GM23338 (cell line): ENCODE results near the gene SNX30. TPM values are rescaled to one million over a fixed set of nuclear protein-coding genes. Genes with fewer than 3 reads are reported as not detected.

ENCODE experiments used
- ATAC-seq: fragments of 200-7000 bp; cut with Tn5 transposase; 3 replicates; pipeline ENCODE4 v1.9.1; 2020
- DNase-seq: peaks from one replicate; pipeline ENCODE4 v3.0.0-alpha.2; 2015; ENCODE audit warnings: low spot score
- H2AFZ ChIP-seq: fragments of 200-600 bp; sonication (generic); 2 replicates; pipeline ENCODE4 v1.8.0; 2016; ENCODE audit warnings: antibody characterized with exemption, mild to moderate bottlenecking, moderate library complexity
- H3F3A ChIP-seq: fragments of 200-600 bp; sonication (generic); replicated peaks from 2 replicates; pipeline ENCODE4 v1.8.0; 2017; ENCODE audit warnings: antibody characterized with exemption, mixed run types, low read depth
- H3K27ac ChIP-seq: fragments of 200-600 bp; sonication (generic); 2 replicates; pipeline ENCODE4 v1.6.1; 2016; ENCODE audit warnings: low read depth
- H3K27me3 ChIP-seq: fragments of 200-600 bp; sonication (generic); 2 replicates; pipeline ENCODE4 v1.8.0; 2016; ENCODE audit warnings: mild to moderate bottlenecking, mixed run types, moderate library complexity; ENCODE audit not compliant: insufficient read depth
- H3K36me3 ChIP-seq: fragments of 200-600 bp; sonication (generic); 2 replicates; pipeline ENCODE4 v1.8.0; 2016; ENCODE audit warnings: mild to moderate bottlenecking; ENCODE audit not compliant: insufficient read depth
- H3K4me1 ChIP-seq: fragments of 200-600 bp; sonication (generic); 2 replicates; pipeline ENCODE4 v1.8.0; 2016; ENCODE audit warnings: mild to moderate bottlenecking, moderate library complexity; ENCODE audit not compliant: insufficient read depth
- H3K4me2 ChIP-seq: fragments of 200-600 bp; sonication (generic); 2 replicates; pipeline ENCODE4 v1.7.1; 2017; ENCODE audit warnings: mixed run types
- H3K4me3 ChIP-seq: fragments of 200-600 bp; sonication (generic); 2 replicates; pipeline ENCODE4 v1.6.1; 2016; ENCODE audit warnings: mixed run types
- H3K79me2 ChIP-seq: fragments of 200-600 bp; sonication (generic); replicated peaks from 2 replicates; pipeline ENCODE4 v1.8.0; 2017; ENCODE audit warnings: mild to moderate bottlenecking; ENCODE audit not compliant: insufficient read depth
- H3K9me2 ChIP-seq: fragments of 200-600 bp; sonication (generic); 2 replicates; pipeline ENCODE4 v1.8.0; 2017; ENCODE audit not compliant: insufficient read depth
- H4K20me1 ChIP-seq: fragments of 200-600 bp; sonication (generic); replicated peaks from 2 replicates; pipeline ENCODE4 v1.8.0; 2017; ENCODE audit warnings: mild to moderate bottlenecking; ENCODE audit not compliant: insufficient read depth
- H3K27ac Mint-ChIP-seq: 2 replicates; pipeline ENCODE4 v1.8.0; 2020; ENCODE audit warnings: inconsistent platforms, mild to moderate bottlenecking, moderate library complexity, mixed read lengths
- H3K27me3 Mint-ChIP-seq: 3 replicates; pipeline ENCODE4 v1.8.0; 2022; ENCODE audit warnings: low read depth, mild to moderate bottlenecking, moderate library complexity, mixed read lengths, inconsistent platforms; ENCODE audit not compliant: insufficient read depth, poor library complexity
- H3K36me3 Mint-ChIP-seq: 3 replicates; pipeline ENCODE4 v1.8.0; 2021; ENCODE audit warnings: low read depth, mild to moderate bottlenecking, inconsistent platforms, moderate library complexity, mixed read lengths
- H3K4me1 Mint-ChIP-seq: 3 replicates; pipeline ENCODE4 v1.8.0; 2020; ENCODE audit warnings: mild to moderate bottlenecking, inconsistent platforms, mixed read lengths
- H3K4me3 Mint-ChIP-seq: 3 replicates; pipeline ENCODE4 v1.8.0; 2021; ENCODE audit warnings: moderate library complexity, mild to moderate bottlenecking, inconsistent platforms, mixed read lengths
- H3K9me3 Mint-ChIP-seq: 3 replicates; pipeline ENCODE4 v1.8.0; 2020; ENCODE audit warnings: moderate library complexity, mild to moderate bottlenecking, inconsistent platforms, mixed read lengths
- CREB1 ChIP-seq: fragments of 250-450 bp; sonication (Bioruptor Pico); IDR thresholded peaks from 2 replicates; pipeline ENCODE4 v1.5.0; 2020; ENCODE audit warnings: low read depth, mild to moderate bottlenecking, moderate library complexity
- EZH2phosphoT487 ChIP-seq: fragments of 200-600 bp; sonication (generic); IDR thresholded peaks from one replicate; pipeline ENCODE4 v1.8.1; 2018; ENCODE audit warnings: antibody characterized with exemption; ENCODE audit not compliant: unreplicated experiment
- NANOG ChIP-seq: IDR thresholded peaks from 2 replicates; pipeline ENCODE4 v1.6.1; 2016; ENCODE audit warnings: antibody characterized with exemption, borderline replicate concordance
- ZNF331 ChIP-seq: fragments of 250-450 bp; sonication (Bioruptor Pico); IDR thresholded peaks from 2 replicates; pipeline ENCODE4 v1.5.0; 2020; ENCODE audit warnings: low read depth, mild to moderate bottlenecking, moderate library complexity
- polyA plus RNA-seq: library from polyadenylated mRNA; unstranded; fragments of >200 nt; fragmentation: Nextera tagmentation; extraction: Ambion mirVana; gene quantifications from 2 replicates; pipeline ENCODE4 v1.2.1, GENCODE V29; 2016
- total RNA-seq: library from RNA; depleted of rRNA; stranded (reverse); fragments of >200 nt; shearing (Covaris generic); gene quantifications from 2 replicates; pipeline ENCODE4 v1.2.3, GENCODE V29; 2014; rRNA removed
- TF ChIP-seq, protein P1 (sequence below), 2 experiments: fragments of 200-600 bp in 1 of 2; sonication (generic) in 1 of 2; conservative IDR thresholded peaks; 2 replicates each; pipeline versions ENCODE4 v1.5.1 to v1.6.1; 2016 to 2017; ENCODE audit warnings: antibody characterized with exemption in 2 of 2, low read depth in 2 of 2, mild to moderate bottlenecking in 2 of 2, moderate library complexity in 1 of 2

The SNX30 gene
- total and polyA plus RNA-seq, 2 experiments from 2014 or later = 2.1 to 17.8 TPM

DNA sequence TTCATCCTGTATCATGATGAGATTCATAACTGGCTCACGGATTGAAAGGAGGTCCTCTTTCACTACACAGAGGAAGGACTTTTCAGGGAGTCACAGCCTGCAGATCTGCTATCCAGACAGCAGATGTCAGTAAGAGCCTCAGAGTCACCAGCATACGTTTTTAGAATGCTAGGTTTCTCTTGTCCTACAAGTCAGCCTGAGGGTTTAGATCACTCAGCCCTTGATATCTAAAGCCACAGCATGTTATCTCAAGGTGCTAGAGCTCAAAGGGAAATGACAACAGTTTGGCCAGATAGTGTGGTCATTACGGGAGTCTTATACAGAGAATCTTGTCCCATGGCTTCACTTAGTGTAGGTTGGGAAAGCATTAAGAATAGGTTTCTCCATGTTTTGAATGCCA, 171.0 kb downstream of the SNX30 start:
- no peak overlapping the region for H3K27ac Mint-ChIP-seq
- no peak overlapping the region for H3K4me3 Mint-ChIP-seq
- ATAC-seq = peak; percentile 88
- TF ChIP-seq CREB1 = no peak
- TF ChIP-seq NANOG = no peak
- no peak for TF ChIP-seq EZH2phosphoT487
- TF ChIP-seq, protein P1, sequence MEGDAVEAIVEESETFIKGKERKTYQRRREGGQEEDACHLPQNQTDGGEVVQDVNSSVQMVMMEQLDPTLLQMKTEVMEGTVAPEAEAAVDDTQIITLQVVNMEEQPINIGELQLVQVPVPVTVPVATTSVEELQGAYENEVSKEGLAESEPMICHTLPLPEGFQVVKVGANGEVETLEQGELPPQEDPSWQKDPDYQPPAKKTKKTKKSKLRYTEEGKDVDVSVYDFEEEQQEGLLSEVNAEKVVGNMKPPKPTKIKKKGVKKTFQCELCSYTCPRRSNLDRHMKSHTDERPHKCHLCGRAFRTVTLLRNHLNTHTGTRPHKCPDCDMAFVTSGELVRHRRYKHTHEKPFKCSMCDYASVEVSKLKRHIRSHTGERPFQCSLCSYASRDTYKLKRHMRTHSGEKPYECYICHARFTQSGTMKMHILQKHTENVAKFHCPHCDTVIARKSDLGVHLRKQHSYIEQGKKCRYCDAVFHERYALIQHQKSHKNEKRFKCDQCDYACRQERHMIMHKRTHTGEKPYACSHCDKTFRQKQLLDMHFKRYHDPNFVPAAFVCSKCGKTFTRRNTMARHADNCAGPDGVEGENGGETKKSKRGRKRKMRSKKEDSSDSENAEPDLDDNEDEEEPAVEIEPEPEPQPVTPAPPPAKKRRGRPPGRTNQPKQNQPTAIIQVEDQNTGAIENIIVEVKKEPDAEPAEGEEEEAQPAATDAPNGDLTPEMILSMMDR (conservative IDR thresholded peaks at IDR 0.05; ENCODE audit: low read depth in 2 of 2) = peak; percentile 64 to 80
- no peak for TF ChIP-seq ZNF331 (CRISPR knock-in tag)
- peaks cover 4% of the 10 kb centered on the region for H3K27me3 Mint-ChIP-seq
- no peaks in the 10 kb centered on the region for H3F3A ChIP-seq
- H3K27me3 ChIP-seq = peaks cover 46% of the 10 kb centered on the region
- H3K4me2 ChIP-seq = no peak overlapping the region
- H3K4me3 ChIP-seq = no peak overlapping the region
- no peak overlapping the region for H3K27ac ChIP-seq
- no peaks in the 10 kb centered on the region for H3K9me2 ChIP-seq
- H3K36me3 Mint-ChIP-seq = no peaks in the 10 kb centered on the region
- peaks cover 2% of the 10 kb centered on the region; the same call in 1 of the 3 replicates for H3K4me1 Mint-ChIP-seq
- H2AFZ ChIP-seq = no peak overlapping the region
- no peaks in the 10 kb centered on the region for H3K36me3 ChIP-seq
- H3K9me3 Mint-ChIP-seq = no peaks in the 10 kb centered on the region
- no peaks in the 10 kb centered on the region for H3K4me1 ChIP-seq
- DNase-seq = peak; percentile 69
- no peaks in the 10 kb centered on the region for H4K20me1 ChIP-seq
- no peaks in the 10 kb centered on the region for H3K79me2 ChIP-seq

Other genes with a start within 250 kb of the SNX30 start
- 16.7 and 26.7 TPM in 2 replicates for gene INIP, start 32.6 kb upstream of the SNX30 start, total RNA-seq
- gene INIP, start 32.6 kb upstream of the SNX30 start, polyA plus RNA-seq = 24.7 and 30.4 TPM in 2 replicates
- gene SLC46A2, start 140.1 kb downstream of the SNX30 start, total RNA-seq = not detected in 2 replicates
- gene SLC46A2, start 140.1 kb downstream of the SNX30 start, polyA plus RNA-seq = 0.11 TPM in 1 of 2 replicates, not detected in the other